Breast epithelium (tissue), 3 donors: ENCODE data around the gene STK40.

Experiments used
- POLR2A ChIP-seq: fragments of 450-650 bp; IDR thresholded peaks from one replicate; pipeline ENCODE4 v1.6.1; 2016; ENCODE audit warnings: antibody characterized with exemption, mild to moderate bottlenecking, moderate library complexity
- TF ChIP-seq, protein P1 (sequence below), 3 donors: fragments of 450-650 bp; IDR thresholded peaks; one replicate each; pipeline ENCODE4 v1.5.1; 2016 to 2017; ENCODE audit warnings: antibody characterized with exemption in 3 of 3, mild to moderate bottlenecking in 3 of 3, moderate library complexity in 3 of 3

- TF ChIP-seq, protein P1, sequence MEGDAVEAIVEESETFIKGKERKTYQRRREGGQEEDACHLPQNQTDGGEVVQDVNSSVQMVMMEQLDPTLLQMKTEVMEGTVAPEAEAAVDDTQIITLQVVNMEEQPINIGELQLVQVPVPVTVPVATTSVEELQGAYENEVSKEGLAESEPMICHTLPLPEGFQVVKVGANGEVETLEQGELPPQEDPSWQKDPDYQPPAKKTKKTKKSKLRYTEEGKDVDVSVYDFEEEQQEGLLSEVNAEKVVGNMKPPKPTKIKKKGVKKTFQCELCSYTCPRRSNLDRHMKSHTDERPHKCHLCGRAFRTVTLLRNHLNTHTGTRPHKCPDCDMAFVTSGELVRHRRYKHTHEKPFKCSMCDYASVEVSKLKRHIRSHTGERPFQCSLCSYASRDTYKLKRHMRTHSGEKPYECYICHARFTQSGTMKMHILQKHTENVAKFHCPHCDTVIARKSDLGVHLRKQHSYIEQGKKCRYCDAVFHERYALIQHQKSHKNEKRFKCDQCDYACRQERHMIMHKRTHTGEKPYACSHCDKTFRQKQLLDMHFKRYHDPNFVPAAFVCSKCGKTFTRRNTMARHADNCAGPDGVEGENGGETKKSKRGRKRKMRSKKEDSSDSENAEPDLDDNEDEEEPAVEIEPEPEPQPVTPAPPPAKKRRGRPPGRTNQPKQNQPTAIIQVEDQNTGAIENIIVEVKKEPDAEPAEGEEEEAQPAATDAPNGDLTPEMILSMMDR (IDR thresholded peaks at IDR 0.05): no peak
- no peak for TF ChIP-seq POLR2A
Observed at GRCh38 chr1:36326499-36326898, 59.2 kb downstream of the STK40 start.
